Keratinocyte (primary cell): ENCODE measurements around the gene PHF10.

Experiments used
- EZH2 ChIP-seq: IDR thresholded peaks from one replicate; pipeline ENCODE4 v1.6.1; 2012; ENCODE audit warnings: inconsistent platforms, mild to moderate bottlenecking, low read length, moderate library complexity
- TF ChIP-seq, protein P1 (sequence below), 3 experiments: IDR thresholded peaks in 1 of 3; conservative IDR thresholded peaks in 1 of 3; optimal IDR thresholded peaks in 1 of 3; 2 replicates in 2 of 3; 3 replicates in 1 of 3; pipeline versions ENCODE3 to v1.5.1; 2011; ENCODE audit warnings: low read length in 3 of 3, mild to moderate bottlenecking in 3 of 3, moderate library complexity in 2 of 3, control low read depth in 1 of 3, inconsistent platforms in 1 of 3; ENCODE audit not compliant: insufficient read depth in 2 of 3; ENCODE audit errors: extremely low read depth in 1 of 3

DNA sequence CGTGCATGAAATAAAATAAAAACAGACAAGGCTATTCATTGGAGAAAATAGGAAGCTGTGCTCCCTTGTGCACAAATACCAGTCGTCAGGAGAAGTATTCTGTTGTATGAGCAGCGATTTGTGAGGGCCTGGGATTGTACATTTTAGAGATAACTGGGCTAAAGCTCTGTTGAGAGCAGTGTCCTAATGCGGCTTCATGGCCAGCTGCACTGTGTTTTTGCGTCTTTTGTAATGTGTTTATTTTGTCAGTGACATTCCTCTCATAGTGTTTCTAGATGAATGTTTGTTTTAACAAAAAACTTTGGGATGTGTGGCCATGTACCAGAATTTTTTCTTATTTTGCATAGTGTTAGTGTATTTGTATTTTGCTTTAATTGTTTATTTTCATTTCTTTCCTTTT is 41.9 kb upstream of the PHF10 start:
- TF ChIP-seq EZH2: no peak
- TF ChIP-seq, protein P1, sequence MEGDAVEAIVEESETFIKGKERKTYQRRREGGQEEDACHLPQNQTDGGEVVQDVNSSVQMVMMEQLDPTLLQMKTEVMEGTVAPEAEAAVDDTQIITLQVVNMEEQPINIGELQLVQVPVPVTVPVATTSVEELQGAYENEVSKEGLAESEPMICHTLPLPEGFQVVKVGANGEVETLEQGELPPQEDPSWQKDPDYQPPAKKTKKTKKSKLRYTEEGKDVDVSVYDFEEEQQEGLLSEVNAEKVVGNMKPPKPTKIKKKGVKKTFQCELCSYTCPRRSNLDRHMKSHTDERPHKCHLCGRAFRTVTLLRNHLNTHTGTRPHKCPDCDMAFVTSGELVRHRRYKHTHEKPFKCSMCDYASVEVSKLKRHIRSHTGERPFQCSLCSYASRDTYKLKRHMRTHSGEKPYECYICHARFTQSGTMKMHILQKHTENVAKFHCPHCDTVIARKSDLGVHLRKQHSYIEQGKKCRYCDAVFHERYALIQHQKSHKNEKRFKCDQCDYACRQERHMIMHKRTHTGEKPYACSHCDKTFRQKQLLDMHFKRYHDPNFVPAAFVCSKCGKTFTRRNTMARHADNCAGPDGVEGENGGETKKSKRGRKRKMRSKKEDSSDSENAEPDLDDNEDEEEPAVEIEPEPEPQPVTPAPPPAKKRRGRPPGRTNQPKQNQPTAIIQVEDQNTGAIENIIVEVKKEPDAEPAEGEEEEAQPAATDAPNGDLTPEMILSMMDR (optimal IDR thresholded peaks at IDR 0.05 in 1 of 3, IDR thresholded peaks at IDR 0.05 in 1 of 3, conservative IDR thresholded peaks at IDR 0.05 in 1 of 3; ENCODE audit: extremely low read depth in 1 of 3, insufficient read depth in 2 of 3, low read length in 3 of 3): no peak
